ENCODE results near the gene ZNF436. TPM values are rescaled to one million over a fixed set of nuclear protein-coding genes. Genes with fewer than 3 reads are reported as not detected.

The ZNF436 gene
- total and polyA plus RNA-seq, 2 experiments from 2014 or later, result 0.23 to 1.0 TPM

- no peak overlapping the region for H3K4me2 ChIP-seq
- H3K4me1 Mint-ChIP-seq, result no peaks in the 10 kb centered on the region
- H3K36me3 ChIP-seq (ENCODE audit: insufficient read depth), result peaks cover 73% of the 10 kb centered on the region
- no peaks in the 10 kb centered on the region for H3K27me3 ChIP-seq (ENCODE audit: insufficient read depth)
- no peak overlapping the region for H2AFZ ChIP-seq
- no peak overlapping the region for H3K4me3 ChIP-seq
- H3F3A ChIP-seq (replicated peaks; ENCODE audit: low read depth), result peaks cover 11% of the 10 kb centered on the region
- H4K20me1 ChIP-seq (replicated peaks; ENCODE audit: insufficient read depth), result peaks cover 84% of the 10 kb centered on the region
- ATAC-seq (no peak), DNase-seq (ENCODE audit: low spot score) (no peak)
- no peak overlapping the region for H3K27ac ChIP-seq (ENCODE audit: low read depth)
- H3K9me3 Mint-ChIP-seq, result no peaks in the 10 kb centered on the region
- peaks cover 96% of the 10 kb centered on the region for H3K79me2 ChIP-seq (replicated peaks; ENCODE audit: insufficient read depth)
- peaks cover 1% of the 10 kb centered on the region for H3K27me3 Mint-ChIP-seq (ENCODE audit: insufficient read depth, low read depth, poor library complexity)
- no peak overlapping the region for H3K4me3 Mint-ChIP-seq
- H3K9me2 ChIP-seq (ENCODE audit: insufficient read depth), result no peaks in the 10 kb centered on the region
- H3K36me3 Mint-ChIP-seq (ENCODE audit: low read depth), result peaks cover 91% of the 10 kb centered on the region
- no peaks in the 10 kb centered on the region for H3K4me1 ChIP-seq (ENCODE audit: insufficient read depth)
- H3K27ac Mint-ChIP-seq, result no peak overlapping the region
- TF ChIP-seq JUNB (IDR thresholded peaks at IDR 0.05; ENCODE audit: unreplicated experiment) (no peak), STAT1 (IDR thresholded peaks at IDR 0.05; ENCODE audit: unreplicated experiment) (no peak), ZNF462 (CRISPR knock-in tag; IDR thresholded peaks at IDR 0.05) (no peak), CREB1 (CRISPR knock-in tag; IDR thresholded peaks at IDR 0.05; ENCODE audit: low read depth) (no peak), NANOG (IDR thresholded peaks at IDR 0.05; ENCODE audit: borderline replicate concordance) (no peak), POLR2AphosphoS5 (IDR thresholded peaks at IDR 0.05; ENCODE audit: low read depth) (no peak), EZH2phosphoT487 (IDR thresholded peaks at IDR 0.05; ENCODE audit: unreplicated experiment) (no peak), ZNF114 (CRISPR knock-in tag; IDR thresholded peaks at IDR 0.05) (no peak), EZH2 (IDR thresholded peaks at IDR 0.05; ENCODE audit: low read depth, unreplicated experiment) (no peak), ZNF331 (CRISPR knock-in tag; IDR thresholded peaks at IDR 0.05; ENCODE audit: low read depth) (no peak)
- TF ChIP-seq, protein P1, sequence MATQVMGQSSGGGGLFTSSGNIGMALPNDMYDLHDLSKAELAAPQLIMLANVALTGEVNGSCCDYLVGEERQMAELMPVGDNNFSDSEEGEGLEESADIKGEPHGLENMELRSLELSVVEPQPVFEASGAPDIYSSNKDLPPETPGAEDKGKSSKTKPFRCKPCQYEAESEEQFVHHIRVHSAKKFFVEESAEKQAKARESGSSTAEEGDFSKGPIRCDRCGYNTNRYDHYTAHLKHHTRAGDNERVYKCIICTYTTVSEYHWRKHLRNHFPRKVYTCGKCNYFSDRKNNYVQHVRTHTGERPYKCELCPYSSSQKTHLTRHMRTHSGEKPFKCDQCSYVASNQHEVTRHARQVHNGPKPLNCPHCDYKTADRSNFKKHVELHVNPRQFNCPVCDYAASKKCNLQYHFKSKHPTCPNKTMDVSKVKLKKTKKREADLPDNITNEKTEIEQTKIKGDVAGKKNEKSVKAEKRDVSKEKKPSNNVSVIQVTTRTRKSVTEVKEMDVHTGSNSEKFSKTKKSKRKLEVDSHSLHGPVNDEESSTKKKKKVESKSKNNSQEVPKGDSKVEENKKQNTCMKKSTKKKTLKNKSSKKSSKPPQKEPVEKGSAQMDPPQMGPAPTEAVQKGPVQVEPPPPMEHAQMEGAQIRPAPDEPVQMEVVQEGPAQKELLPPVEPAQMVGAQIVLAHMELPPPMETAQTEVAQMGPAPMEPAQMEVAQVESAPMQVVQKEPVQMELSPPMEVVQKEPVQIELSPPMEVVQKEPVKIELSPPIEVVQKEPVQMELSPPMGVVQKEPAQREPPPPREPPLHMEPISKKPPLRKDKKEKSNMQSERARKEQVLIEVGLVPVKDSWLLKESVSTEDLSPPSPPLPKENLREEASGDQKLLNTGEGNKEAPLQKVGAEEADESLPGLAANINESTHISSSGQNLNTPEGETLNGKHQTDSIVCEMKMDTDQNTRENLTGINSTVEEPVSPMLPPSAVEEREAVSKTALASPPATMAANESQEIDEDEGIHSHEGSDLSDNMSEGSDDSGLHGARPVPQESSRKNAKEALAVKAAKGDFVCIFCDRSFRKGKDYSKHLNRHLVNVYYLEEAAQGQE (IDR thresholded peaks at IDR 0.05; ENCODE audit: unreplicated experiment), result no peak
- TF ChIP-seq, protein P2, sequence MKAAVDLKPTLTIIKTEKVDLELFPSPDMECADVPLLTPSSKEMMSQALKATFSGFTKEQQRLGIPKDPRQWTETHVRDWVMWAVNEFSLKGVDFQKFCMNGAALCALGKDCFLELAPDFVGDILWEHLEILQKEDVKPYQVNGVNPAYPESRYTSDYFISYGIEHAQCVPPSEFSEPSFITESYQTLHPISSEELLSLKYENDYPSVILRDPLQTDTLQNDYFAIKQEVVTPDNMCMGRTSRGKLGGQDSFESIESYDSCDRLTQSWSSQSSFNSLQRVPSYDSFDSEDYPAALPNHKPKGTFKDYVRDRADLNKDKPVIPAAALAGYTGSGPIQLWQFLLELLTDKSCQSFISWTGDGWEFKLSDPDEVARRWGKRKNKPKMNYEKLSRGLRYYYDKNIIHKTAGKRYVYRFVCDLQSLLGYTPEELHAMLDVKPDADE (IDR thresholded peaks at IDR 0.05), result no peak
- TF ChIP-seq, protein P3, sequence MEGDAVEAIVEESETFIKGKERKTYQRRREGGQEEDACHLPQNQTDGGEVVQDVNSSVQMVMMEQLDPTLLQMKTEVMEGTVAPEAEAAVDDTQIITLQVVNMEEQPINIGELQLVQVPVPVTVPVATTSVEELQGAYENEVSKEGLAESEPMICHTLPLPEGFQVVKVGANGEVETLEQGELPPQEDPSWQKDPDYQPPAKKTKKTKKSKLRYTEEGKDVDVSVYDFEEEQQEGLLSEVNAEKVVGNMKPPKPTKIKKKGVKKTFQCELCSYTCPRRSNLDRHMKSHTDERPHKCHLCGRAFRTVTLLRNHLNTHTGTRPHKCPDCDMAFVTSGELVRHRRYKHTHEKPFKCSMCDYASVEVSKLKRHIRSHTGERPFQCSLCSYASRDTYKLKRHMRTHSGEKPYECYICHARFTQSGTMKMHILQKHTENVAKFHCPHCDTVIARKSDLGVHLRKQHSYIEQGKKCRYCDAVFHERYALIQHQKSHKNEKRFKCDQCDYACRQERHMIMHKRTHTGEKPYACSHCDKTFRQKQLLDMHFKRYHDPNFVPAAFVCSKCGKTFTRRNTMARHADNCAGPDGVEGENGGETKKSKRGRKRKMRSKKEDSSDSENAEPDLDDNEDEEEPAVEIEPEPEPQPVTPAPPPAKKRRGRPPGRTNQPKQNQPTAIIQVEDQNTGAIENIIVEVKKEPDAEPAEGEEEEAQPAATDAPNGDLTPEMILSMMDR (conservative IDR thresholded peaks at IDR 0.05; ENCODE audit: low read depth in 2 of 2), result no peak
Measured at GRCh38 chr1:23330846-23331245, 38.8 kb downstream of the ZNF436 start.

Measured in GM23338 (cell line).